ENCODE data around the gene COIL.
A peak's percentile ranks its signal among the peaks of the same experiment; 100 is the strongest.
"Not testable (repeated sequence)": the region's sequence is repeated elsewhere in the genome, so short reads cannot be mapped to it uniquely, and the experiment has no call there.

Gene COIL

GRCh38 chr17:56947741-56948140 lies 13.1 kb downstream of the COIL start:
- Histone ChIP-seq H3K4me1 (no peaks in the 10 kb centered on the region), H3K36me3 (peaks cover 45 to 75% (median 52%) of the 10 kb centered on the region in 3 donors), H3K27me3 (no peaks in the 10 kb centered on the region), H3K9me3 (no peaks in the 10 kb centered on the region), H3K4me3 (no peak overlapping the region), H3K27ac (no peak overlapping the region)
- TF ChIP-seq, protein P1, sequence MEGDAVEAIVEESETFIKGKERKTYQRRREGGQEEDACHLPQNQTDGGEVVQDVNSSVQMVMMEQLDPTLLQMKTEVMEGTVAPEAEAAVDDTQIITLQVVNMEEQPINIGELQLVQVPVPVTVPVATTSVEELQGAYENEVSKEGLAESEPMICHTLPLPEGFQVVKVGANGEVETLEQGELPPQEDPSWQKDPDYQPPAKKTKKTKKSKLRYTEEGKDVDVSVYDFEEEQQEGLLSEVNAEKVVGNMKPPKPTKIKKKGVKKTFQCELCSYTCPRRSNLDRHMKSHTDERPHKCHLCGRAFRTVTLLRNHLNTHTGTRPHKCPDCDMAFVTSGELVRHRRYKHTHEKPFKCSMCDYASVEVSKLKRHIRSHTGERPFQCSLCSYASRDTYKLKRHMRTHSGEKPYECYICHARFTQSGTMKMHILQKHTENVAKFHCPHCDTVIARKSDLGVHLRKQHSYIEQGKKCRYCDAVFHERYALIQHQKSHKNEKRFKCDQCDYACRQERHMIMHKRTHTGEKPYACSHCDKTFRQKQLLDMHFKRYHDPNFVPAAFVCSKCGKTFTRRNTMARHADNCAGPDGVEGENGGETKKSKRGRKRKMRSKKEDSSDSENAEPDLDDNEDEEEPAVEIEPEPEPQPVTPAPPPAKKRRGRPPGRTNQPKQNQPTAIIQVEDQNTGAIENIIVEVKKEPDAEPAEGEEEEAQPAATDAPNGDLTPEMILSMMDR (IDR thresholded peaks at IDR 0.05) = no peak
- no peak for DNase-seq
- intact Hi-C loops (cut with DNase I; ENCODE audit: low total_unique reads) = no loop called here

- Histone ChIP-seq H3K36me3 (peaks cover 58 to 93% (median 68%) of the 10 kb centered on the region in 3 donors), H3K27me3 (no peaks in the 10 kb centered on the region), H3K4me1 (no peaks in the 10 kb centered on the region), H3K4me3 (no peak overlapping the region), H3K9me3 (no peaks in the 10 kb centered on the region), H3K27ac (no peak overlapping the region)
- no peak for DNase-seq
- TF ChIP-seq, protein P1 (IDR thresholded peaks at IDR 0.05) = no peak
- intact Hi-C loops (cut with DNase I; ENCODE audit: low total_unique reads) = no loop called here
Observed at GRCh38 chr17:56945938-56946505, 14.8 kb downstream of the COIL start.

- TF ChIP-seq, protein P1 (IDR thresholded peaks at IDR 0.05) = no peak
- no peak overlapping the region for H3K4me3 ChIP-seq
- peaks cover 55 to 96% (median 66%) of the 10 kb centered on the region in 3 donors for H3K36me3 ChIP-seq
- H3K9me3 ChIP-seq = no peaks in the 10 kb centered on the region
- no peaks in the 10 kb centered on the region for H3K4me1 ChIP-seq
- intact Hi-C loops (cut with DNase I; ENCODE audit: low total_unique reads) = loop anchor here (5.0 kb wide), 1 partner anchor 51 kb away; no protein-coding TSS in a partner anchor
- no peaks in the 10 kb centered on the region for H3K27me3 ChIP-seq
- no peak overlapping the region for H3K27ac ChIP-seq
- no peak for DNase-seq
Observed at GRCh38 chr17:56943505-56944125, 17.2 kb downstream of the COIL start.

- DNase-seq = no peak
- no peak overlapping the region for H3K27ac ChIP-seq
- intact Hi-C loops (cut with DNase I; ENCODE audit: low total_unique reads) = loop anchor here (5.0 kb wide), 2 partner anchors 48 to 118 kb away; no protein-coding TSS in a partner anchor
- TF ChIP-seq, protein P1 (IDR thresholded peaks at IDR 0.05) = peak; percentile 65 to 75
- no peaks in the 10 kb centered on the region for H3K27me3 ChIP-seq
- H3K36me3 ChIP-seq = peaks cover 56 to 98% (median 79%) of the 10 kb centered on the region in 3 donors
- no peaks in the 10 kb centered on the region for H3K9me3 ChIP-seq
- H3K4me3 ChIP-seq = no peak overlapping the region
- no peaks in the 10 kb centered on the region for H3K4me1 ChIP-seq
Observed at GRCh38 chr17:56939869-56940484, 20.9 kb downstream of the COIL start.

DNA sequence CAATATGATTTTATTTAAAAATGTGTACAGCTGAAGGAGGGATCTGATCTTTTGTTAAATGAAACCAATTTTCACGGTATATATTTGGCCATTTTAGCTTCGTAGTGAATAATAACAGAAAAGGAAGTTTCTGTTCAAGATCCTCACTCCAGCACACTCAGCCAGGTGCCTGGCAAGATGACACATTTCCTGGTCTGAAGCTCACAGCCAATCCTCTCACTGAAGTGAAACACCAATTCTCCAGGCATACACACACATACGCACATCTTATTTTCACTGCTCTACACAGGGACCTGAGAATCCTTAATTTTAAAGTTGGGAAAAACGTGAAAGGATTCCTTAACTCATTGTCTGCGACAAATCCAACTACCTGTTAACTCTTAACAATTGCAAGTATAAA lies 22.6 kb downstream of the COIL start:
- not testable (repeated sequence) for DNase-seq, H3K4me1 ChIP-seq, H3K27me3 ChIP-seq, H3K27ac ChIP-seq, H3K9me3 ChIP-seq, H3K4me3 ChIP-seq
- H3K36me3 ChIP-seq = peaks cover 39 to 97% (median 73%) of the 10 kb centered on the region in 3 donors
- intact Hi-C loops (cut with DNase I; ENCODE audit: low total_unique reads) = loop anchor here (5.0 kb wide), 1 partner anchor 116 kb away; no protein-coding TSS in a partner anchor

- Histone ChIP-seq H3K27me3 (no peaks in the 10 kb centered on the region), H3K36me3 (peaks cover 34 to 93% (median 69%) of the 10 kb centered on the region in 3 donors), H3K4me3 (no peak overlapping the region), H3K4me1 (no peaks in the 10 kb centered on the region), H3K9me3 (no peaks in the 10 kb centered on the region), H3K27ac (no peak overlapping the region)
- intact Hi-C loops (cut with DNase I; ENCODE audit: low total_unique reads) = loop anchor here (5.0 kb wide), 1 partner anchor 115 kb away; no protein-coding TSS in a partner anchor
- no peak for DNase-seq
- TF ChIP-seq, protein P1 (IDR thresholded peaks at IDR 0.05) = no peak
Observed at GRCh38 chr17:56937687-56938086, 23.2 kb downstream of the COIL start.
